T follicular helper cell (primary cell): ENCODE results near the gene EPSTI1.
"Not testable (repeated sequence)": the region's sequence is repeated elsewhere in the genome, so short reads cannot be mapped to it uniquely, and the experiment has no call there.

ENCODE experiments used
- DNase-seq: peaks from one replicate; pipeline ENCODE4 v3.0.0-alpha.2; 2020; ENCODE audit warnings: low read depth

EPSTI1 gene

GRCh38 chr13:42894765-42895243 lies 97.2 kb downstream of the EPSTI1 start:
- DNase-seq, result no peak

GRCh38 chr13:42893214-42893671 lies 98.8 kb downstream of the EPSTI1 start:
- DNase-seq, result no peak

- DNase-seq, result no peak
These were observed 99.3 kb downstream of the EPSTI1 start for GRCh38 chr13:42892760-42893159.

GRCh38 chr13:42891591-42891990 lies 100.5 kb downstream of the EPSTI1 start:
- no peak for DNase-seq

GRCh38 chr13:42885325-42885724 lies 106.7 kb downstream of the EPSTI1 start:
- DNase-seq, result no peak

- DNase-seq, result no peak
These were observed 108.1 kb downstream of the EPSTI1 start for GRCh38 chr13:42883771-42884467.

- no peak for DNase-seq
These were observed 108.9 kb downstream of the EPSTI1 start for GRCh38 chr13:42883142-42883541.

- DNase-seq, result no peak
These were observed 111.9 kb downstream of the EPSTI1 start for GRCh38 chr13:42880056-42880605.

- no peak for DNase-seq
These were observed 113.3 kb downstream of the EPSTI1 start for GRCh38 chr13:42878721-42879120.

GRCh38 chr13:42876887-42877545 lies 115.0 kb downstream of the EPSTI1 start:
- DNase-seq, result no peak

GRCh38 chr13:42876270-42876714 lies 115.7 kb downstream of the EPSTI1 start:
- no peak for DNase-seq

- no peak for DNase-seq
These were observed 116.4 kb downstream of the EPSTI1 start for GRCh38 chr13:42875475-42876269.

- no peak for DNase-seq
These were observed 117.8 kb downstream of the EPSTI1 start for GRCh38 chr13:42874221-42874620.

- DNase-seq, result no peak
These were observed 119.0 kb downstream of the EPSTI1 start for GRCh38 chr13:42873081-42873480.

GRCh38 chr13:42867232-42867631 lies 124.8 kb downstream of the EPSTI1 start:
- DNase-seq, result no peak

GRCh38 chr13:42865768-42866102 lies 126.3 kb downstream of the EPSTI1 start:
- DNase-seq, result no peak

- no peak for DNase-seq
These were observed 126.9 kb downstream of the EPSTI1 start for GRCh38 chr13:42864952-42865767.

GRCh38 chr13:42862370-42862769 lies 129.7 kb downstream of the EPSTI1 start:
- not testable (repeated sequence) for DNase-seq

- no peak for DNase-seq
These were observed 131.6 kb downstream of the EPSTI1 start for GRCh38 chr13:42860485-42860884.

GRCh38 chr13:42859760-42860159 lies 132.3 kb downstream of the EPSTI1 start:
- no peak for DNase-seq

- DNase-seq, result no peak
These were observed 136.6 kb downstream of the EPSTI1 start for GRCh38 chr13:42855410-42855809.
